Pons (tissue), 1 donor: ENCODE results near the gene SHH.

ENCODE experiments used
- DNase-seq: peaks from one replicate; pipeline ENCODE4 v3.0.0-alpha.2; 2016; ENCODE audit warnings: low spot score

Gene SHH

DNA sequence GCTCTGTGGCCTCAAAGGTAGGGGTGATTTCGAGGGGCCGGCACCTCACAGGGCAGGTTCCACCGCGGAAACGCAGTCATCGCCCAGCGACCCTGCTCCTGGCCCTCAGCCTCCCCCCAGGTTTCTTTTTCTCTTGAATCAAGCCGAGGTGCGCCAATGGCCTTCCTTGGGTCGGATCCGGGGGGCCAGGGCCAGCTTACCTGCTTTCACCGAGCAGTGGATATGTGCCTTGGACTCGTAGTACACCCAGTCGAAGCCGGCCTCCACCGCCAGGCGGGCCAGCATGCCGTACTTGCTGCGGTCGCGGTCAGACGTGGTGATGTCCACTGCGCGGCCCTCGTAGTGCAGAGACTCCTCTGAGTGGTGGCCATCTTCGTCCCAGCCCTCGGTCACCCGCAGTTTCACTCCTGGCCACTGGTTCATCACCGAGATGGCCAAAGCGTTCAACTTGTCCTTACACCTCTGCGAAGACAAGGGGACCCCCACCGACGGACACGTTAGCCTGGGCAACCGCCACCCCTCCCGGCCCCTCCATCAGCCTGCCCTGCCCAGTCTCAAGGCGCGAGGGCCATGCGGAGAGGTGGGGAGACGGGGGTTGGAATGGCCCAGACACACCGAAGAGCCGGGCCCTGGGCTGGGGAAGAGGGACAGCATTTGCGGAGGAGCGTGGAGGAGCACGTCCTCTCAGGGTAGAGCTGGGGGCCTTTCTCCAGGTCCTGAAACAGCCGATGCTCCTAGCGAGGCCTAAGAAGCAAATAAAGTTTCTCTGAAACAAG lies 6.0 kb downstream of the SHH start:
- DNase-seq, result no peak

- DNase-seq, result no peak
Observed at GRCh38 chr7:155805826-155806095, 6.5 kb downstream of the SHH start.

DNA sequence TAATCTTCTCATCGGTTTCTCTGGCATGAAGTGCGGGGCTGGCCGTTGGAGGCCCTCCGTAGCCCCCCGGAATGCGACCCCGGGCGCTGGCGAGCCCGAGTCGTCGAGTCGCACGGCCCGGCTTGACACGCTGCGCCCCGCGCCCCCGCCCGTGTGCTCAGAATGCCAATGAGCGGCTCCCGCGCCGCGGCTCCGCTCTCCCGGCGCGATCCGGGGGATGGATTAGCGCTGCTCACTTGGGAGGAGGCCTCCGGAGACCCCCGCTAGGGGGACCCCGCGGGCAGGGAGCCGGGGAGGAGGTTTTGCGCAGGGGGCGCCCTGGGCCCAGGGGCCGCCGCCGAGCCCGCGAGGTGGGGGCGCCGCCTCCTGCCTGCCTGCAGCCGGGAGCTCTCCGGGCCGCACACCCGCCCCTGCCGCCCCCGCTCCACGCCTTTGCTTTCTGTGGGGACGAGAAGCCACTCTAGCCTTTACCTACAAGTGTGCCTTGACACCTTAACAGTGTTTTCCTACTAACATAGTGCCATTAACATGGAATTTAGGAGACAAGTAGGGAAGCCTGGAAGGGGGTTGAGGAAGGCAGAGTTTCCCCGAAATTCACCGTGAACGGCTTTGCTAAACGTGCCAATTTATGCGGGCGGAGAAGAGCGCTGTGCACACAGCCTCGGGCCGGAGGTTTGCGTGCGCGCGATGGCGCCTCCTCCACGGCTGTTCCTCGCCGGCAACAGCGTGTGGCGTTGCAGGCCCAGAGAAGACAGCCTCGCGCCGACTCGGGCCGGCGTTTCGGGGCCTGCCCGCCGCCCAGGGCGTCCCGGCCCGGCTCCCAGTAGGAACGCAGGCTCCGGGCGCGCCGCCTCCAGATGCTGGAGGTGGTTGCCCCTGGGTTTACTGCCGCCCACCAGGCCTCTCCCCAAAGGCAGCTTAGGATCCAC lies 7.1 kb downstream of the SHH start:
- peak; percentile 20 for DNase-seq

DNA sequence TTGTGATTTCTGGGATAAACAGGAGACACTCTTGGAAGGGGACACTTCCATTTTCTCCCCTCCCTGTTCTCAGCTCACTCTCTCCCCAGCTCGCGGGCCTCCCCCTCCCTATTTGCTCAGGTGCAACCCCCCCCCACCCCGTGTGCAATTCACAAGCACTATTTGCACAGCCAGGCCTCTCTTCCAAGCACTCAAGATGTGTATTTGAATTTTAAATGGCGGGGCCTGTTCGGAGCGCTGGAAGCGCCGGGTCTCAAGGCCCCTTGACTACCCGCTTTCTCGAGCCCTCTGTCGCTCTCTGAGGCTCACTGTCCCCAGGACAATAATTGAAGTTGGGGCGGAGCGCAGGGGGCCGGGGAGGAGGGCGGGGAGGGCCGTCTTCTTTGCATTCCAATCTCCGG lies 7.8 kb downstream of the SHH start:
- no peak for DNase-seq

DNA sequence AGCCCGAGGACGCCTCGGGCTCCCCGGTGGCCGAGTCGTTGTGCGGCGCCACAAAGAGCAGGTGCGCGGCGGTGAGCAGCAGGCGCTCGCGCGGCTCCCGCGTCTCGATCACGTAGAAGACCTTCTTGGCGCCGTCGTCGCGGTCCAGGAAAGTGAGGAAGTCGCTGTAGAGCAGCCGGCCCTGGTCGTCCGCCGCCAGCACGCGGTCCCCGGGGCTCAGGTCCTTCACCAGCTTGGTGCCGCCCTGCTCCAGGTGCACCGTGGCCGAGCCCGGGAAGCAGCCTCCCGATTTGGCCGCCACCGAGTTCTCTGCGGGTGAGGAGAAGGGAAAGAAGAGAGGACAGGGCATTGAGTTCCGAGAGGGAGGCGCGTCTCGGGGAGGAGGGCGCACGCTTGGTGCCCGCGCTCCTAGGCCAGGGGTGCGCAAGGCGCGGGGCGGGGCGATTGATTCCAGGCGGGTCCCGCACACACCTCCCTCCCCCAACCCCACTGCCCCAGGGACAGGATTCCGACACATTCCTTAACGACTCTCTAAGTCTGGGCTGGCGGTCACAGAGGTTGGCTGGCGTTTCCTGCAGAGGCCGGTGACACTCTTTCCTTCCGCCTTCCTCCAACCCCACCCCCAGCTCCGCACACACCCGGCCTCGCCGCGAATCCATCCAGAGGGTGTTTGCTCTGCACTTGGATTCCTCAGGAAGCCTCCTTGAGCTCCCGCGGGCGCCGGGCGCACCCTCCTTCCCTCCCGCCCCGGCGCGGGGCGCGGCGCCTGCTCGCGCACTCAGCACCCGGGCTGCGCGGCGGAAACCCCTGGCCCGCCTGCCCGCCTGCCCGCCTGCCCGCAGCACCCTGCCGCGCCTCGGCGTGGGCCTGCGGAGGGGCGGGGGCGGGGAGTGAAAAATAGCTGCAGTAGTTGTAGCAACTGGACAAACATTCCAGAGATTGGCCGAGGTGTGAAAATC lies 8.6 kb downstream of the SHH start:
- no peak for DNase-seq

GRCh38 chr7:155802906-155803417 lies 9.3 kb downstream of the SHH start:
- DNase-seq, result no peak

DNA sequence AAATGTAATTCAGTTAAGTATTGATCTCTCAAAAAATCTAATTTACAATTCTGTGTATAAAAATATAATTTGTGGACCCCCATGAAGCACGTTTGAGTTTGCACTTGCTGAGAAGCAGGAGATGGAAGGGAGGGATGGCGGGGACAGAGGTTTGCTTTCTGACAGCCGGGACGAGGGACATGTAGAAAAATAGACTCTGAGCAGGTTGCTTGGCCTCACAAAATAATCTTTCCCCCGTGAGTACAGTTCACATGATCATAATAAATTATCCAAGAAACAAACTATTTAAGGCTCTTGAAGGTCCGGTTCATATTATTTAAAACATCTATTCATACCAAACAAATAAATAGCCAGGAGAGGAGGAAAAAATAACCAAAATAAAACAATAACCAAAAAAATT lies 10.0 kb downstream of the SHH start:
- no peak for DNase-seq

DNA sequence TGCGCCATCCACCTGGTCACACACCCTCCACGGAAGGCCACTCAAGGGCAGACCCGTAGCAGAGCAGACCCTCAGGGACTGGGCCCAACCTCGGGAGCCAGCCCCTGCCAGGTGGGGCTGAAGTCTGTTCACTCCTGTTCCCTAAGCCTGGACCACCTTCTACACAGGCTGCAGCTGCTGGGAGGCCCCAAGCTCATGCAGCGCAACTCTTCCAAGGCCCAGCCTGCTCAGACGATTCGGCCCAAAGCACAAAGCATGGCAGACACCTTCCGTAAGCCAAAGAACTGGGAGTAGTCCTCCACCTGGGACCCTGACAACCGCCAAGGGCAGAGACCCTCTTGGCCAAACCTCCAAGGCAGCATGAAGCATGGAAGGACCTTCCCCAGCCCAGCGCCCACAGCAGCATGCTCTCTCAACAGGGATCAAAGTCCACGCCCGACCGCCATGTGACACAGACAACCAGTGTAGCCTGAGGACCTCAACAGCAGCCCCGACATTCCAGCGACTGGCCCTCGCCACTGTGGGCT lies 11.5 kb downstream of the SHH start:
- DNase-seq, result no peak

GRCh38 chr7:155800301-155800700 lies 12.0 kb downstream of the SHH start:
- no peak for DNase-seq

DNA sequence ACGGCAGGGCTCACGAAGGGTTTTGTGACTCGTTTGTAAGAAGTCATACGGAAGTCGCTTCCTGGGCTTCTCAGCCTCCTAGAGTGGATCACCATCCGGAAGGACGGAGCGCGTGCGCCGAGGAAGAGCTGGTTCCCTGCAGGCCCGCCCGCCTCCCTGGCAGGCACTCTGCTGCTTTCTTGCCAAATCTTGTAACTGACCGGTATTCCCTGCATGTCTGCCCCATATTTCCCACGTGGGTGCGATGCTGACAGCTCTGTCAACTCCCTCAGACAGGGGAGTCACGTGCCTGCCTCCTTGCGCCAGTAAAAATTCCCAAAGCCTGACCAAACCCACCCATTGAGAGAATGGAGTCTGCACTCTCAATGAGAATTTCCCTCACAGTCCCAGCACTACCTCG lies 12.7 kb downstream of the SHH start:
- no peak for DNase-seq

DNA sequence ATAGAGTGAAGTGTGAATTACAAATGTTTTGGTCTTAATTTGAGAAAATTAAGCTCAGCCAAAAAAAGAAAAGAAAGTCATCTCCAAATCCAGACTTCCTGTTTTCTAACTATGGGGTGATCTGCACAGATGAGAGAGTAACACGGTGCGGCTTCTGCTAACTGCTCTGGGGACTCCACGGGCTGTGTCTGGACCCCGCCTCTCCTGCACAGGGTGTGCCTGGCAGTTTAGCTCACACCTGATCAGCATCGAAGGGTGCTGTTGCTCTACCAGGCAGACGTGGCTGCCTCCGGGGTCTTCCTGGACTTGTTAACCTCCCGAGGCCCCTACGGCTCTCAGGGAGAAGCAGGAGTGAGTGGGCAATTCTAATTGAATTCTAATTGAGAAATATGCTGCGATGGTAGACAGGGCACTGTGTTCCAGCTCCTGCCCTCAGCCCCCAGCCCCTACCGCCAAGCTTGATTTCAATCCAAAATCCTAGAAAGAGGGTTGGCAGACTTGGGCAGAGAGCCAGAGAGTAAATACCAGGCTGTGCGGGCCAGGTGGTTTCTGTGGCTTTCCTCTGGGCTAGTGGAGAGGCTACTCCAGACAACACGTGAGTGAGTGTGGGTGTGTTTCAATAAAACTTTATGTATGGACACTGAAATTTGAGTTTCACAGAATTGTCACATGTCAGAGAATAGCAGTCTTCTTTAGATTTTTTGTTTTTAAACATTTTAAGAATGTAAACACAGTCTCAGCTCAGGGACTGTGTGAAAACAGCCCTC lies 13.4 kb downstream of the SHH start:
- no peak for DNase-seq

DNA sequence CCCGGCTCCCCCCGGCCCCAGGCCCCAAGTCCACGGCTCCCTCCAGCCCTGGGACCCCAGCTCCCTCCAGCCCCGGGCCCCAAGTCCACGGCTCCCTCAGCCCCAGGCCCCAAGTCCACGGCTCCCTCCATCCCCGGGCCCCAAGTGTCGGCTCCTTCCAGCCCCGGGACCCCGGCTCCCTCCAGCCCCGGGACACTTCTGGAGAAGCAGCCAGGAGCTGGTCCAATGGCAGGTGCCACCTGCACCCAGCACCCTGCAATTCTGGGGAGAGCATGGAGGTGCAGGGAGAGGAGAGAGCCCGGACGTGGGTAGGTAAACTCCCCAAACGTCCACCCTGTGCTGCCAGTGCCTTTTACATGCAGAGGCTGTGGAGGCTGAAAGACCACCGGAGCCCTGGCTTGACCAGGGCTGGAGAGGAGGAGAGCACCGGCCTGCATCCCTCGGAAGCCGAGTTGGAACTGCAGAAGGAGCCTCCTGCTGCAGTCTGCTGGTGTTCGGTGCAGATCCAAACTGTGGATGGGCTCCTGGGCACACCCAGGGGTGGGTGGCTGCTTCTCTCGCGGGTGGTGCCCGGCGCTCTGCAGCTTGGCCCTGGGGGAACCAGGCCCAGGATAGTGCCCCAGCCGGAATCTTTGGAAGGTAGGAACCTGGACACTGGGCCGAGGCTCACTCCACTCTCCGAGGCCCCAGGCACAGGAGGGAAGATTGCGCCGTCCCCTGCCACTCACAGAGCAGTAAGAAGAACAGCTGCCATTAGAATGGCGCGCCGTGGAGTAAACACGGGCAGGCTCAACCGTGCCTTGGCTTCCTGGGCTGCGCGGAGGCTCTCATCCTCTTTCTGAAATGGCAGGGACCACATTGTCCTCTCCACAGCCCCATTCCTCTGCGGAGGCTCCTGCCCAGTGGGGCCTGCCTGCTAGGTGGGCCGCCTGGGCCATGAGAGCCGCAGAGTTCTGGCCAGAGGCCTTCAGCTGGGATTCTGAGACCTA lies 14.7 kb downstream of the SHH start:
- DNase-seq, result no peak

- no peak for DNase-seq
Observed at GRCh38 chr7:155796381-155797261, 15.6 kb downstream of the SHH start.

DNA sequence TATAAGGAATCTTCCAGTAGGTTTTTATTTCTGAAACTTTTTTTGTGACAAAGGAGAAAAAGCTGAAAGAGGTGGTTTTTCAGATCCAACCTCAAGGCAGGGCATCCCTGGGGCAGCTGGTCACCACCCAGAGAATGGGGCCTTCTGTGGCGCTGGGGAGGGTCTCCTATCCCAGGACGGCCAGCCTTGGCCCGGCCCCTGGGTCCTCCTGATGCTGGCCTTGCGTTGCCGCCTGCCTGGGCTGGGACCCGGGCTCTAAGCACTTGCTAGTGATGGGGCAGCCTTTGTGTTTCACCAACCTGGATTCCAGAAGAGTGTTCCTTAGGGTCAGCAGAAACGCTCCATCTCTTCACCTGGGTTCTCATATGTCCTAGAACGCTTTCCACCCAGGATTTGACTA lies 16.3 kb downstream of the SHH start:
- no peak for DNase-seq

DNA sequence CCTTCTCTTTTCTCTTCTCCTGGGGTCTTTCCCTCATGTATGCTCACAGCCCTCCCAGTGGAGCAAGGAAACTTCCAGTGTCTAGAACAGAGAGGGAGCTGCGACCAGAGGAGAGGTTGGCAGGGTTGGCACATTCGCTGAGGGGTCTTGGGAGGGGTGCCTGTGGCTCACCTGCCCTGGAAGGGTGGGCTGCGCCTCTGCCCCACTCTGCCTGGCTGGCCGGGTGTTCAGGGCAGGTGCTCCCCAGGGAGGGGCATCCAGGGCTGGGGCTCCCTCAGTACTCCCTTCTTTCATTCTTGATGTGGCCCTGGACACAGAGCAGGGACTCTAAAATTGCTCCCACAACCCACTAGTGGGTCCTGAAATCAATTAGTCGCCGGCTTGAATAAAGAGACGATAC lies 16.9 kb downstream of the SHH start:
- no peak for DNase-seq

GRCh38 chr7:155794196-155794595 lies 18.1 kb downstream of the SHH start:
- DNase-seq, result no peak

GRCh38 chr7:155793720-155794119 lies 18.5 kb downstream of the SHH start:
- no peak for DNase-seq

DNA sequence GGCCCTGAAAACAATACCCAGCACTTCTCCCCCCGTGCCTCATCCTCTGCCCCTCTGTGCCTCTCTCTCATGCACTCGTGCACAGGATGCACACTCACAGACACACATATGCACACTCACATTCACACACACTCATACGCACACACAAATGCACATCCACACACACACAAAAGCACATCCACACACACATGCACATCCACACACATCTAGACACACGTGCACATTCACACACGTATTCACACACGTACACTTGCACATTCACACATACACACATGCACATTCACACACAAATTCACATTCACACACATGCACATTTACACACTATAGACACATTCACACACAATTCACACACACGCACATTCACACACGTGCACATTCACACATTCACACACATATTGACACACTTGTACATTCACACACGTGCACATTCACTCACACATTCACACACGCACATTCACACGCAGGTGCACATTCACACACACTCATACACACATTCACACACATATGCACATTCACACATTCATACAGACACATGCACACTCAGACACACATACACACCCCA lies 19.2 kb downstream of the SHH start:
- no peak for DNase-seq
